ENCODE measurements around the gene MPO. TPM values are rescaled to one million over a fixed set of nuclear protein-coding genes. Genes with fewer than 3 reads are reported as not detected.

MPO gene
- total and polyA plus RNA-seq, 4 donors, result 0.14 to 221 (median 0.52) TPM

- no peak overlapping the region for H3K9ac ChIP-seq (ENCODE audit: low read depth in 1 of 2, low read length in 2 of 2)
- TF ChIP-seq FOXA1 (IDR thresholded peaks at IDR 0.05) (no peak), GABPA (IDR thresholded peaks at IDR 0.05 in 1 of 2, conservative IDR thresholded peaks at IDR 0.05 in 1 of 2) (no peak), HNF4A (conservative IDR thresholded peaks at IDR 0.05) (no peak), ZBTB33 (IDR thresholded peaks at IDR 0.05) (no peak), EGR1 (IDR thresholded peaks at IDR 0.05; ENCODE audit: low read depth in 2 of 2) (no peak), JUND (IDR thresholded peaks at IDR 0.05) (no peak), REST (IDR thresholded peaks at IDR 0.05) (no peak), CTCF (IDR thresholded peaks at IDR 0.05; ENCODE audit: low read depth, low read length, missing input control) (no peak), ATF3 (IDR thresholded peaks at IDR 0.05) (no peak), YY1 (IDR thresholded peaks at IDR 0.05) (no peak), SP1 (IDR thresholded peaks at IDR 0.05) (no peak), NR2F2 (IDR thresholded peaks at IDR 0.05) (no peak)
- no peak for DNase-seq (ENCODE audit: low spot score)
- no peaks in the 10 kb centered on the region for H3K36me3 ChIP-seq (ENCODE audit: control insufficient read depth in 4 of 4, insufficient read depth in 3 of 4, low read depth in 1 of 4, low read length in 3 of 4)
- peaks cover 0 to 7% (median 0%) of the 10 kb centered on the region in 4 donors for H3K27me3 ChIP-seq (ENCODE audit: control insufficient read depth in 4 of 4, insufficient read depth in 4 of 4, low read length in 3 of 4)
- no peaks in the 10 kb centered on the region for H3K9me3 ChIP-seq (ENCODE audit: control insufficient read depth in 4 of 4, low read length in 3 of 4)
- no peak overlapping the region for H3K4me3 ChIP-seq (ENCODE audit: low read depth in 1 of 3, low read length in 3 of 3)
- H3K4me1 ChIP-seq (ENCODE audit: control insufficient read depth in 4 of 4, insufficient read depth in 4 of 4, low read length in 3 of 4), result no peaks in the 10 kb centered on the region
- no peak overlapping the region for H3K27ac ChIP-seq (ENCODE audit: low read depth in 1 of 2, low read length in 2 of 2)
- 80% methylated on average over 2 of the region's 2 CpGs for WGBS
These were observed 44.3 kb downstream of the MPO start for GRCh38 chr17:58236394-58236793.

- H3K27me3 ChIP-seq (ENCODE audit: control insufficient read depth in 4 of 4, insufficient read depth in 4 of 4, low read length in 3 of 4), result peaks cover 0 to 7% (median 0%) of the 10 kb centered on the region in 4 donors
- H3K27ac ChIP-seq (ENCODE audit: low read depth in 1 of 2, low read length in 2 of 2), result no peak overlapping the region
- WGBS, result 62% methylated on average over 1 of the region's 1 CpG
- H3K9ac ChIP-seq (ENCODE audit: low read depth in 1 of 2, low read length in 2 of 2), result no peak overlapping the region
- no peaks in the 10 kb centered on the region for H3K9me3 ChIP-seq (ENCODE audit: control insufficient read depth in 4 of 4, low read length in 3 of 4)
- TF ChIP-seq ATF3 (IDR thresholded peaks at IDR 0.05) (no peak), GABPA (IDR thresholded peaks at IDR 0.05 in 1 of 2, conservative IDR thresholded peaks at IDR 0.05 in 1 of 2) (no peak), ZBTB33 (IDR thresholded peaks at IDR 0.05) (no peak), MAX (IDR thresholded peaks at IDR 0.05) (no peak), NR2F2 (IDR thresholded peaks at IDR 0.05) (no peak), RAD21 (IDR thresholded peaks at IDR 0.05) (no peak), TAF1 (conservative IDR thresholded peaks at IDR 0.05) (no peak), JUND (IDR thresholded peaks at IDR 0.05) (no peak), CTCF (IDR thresholded peaks at IDR 0.05; ENCODE audit: low read depth, low read length, missing input control) (no peak), FOXA1 (IDR thresholded peaks at IDR 0.05) (no peak), RXRA (IDR thresholded peaks at IDR 0.05) (no peak), FOXA2 (IDR thresholded peaks at IDR 0.05) (no peak), YY1 (IDR thresholded peaks at IDR 0.05) (no peak)
- H3K4me1 ChIP-seq (ENCODE audit: control insufficient read depth in 4 of 4, insufficient read depth in 4 of 4, low read length in 3 of 4), result no peaks in the 10 kb centered on the region
- H3K4me3 ChIP-seq (ENCODE audit: low read depth in 1 of 3, low read length in 3 of 3), result no peak overlapping the region
- H3K36me3 ChIP-seq (ENCODE audit: control insufficient read depth in 4 of 4, insufficient read depth in 3 of 4, low read depth in 1 of 4, low read length in 3 of 4), result no peaks in the 10 kb centered on the region
- DNase-seq (ENCODE audit: low spot score), result no peak
These were observed 44.9 kb downstream of the MPO start for GRCh38 chr17:58235821-58236220.

Data from liver (tissue), 9 donors.